Left renal pelvis (tissue), 4 donors: ENCODE measurements around the gene MIPOL1. TPM values are rescaled to one million over a fixed set of nuclear protein-coding genes. Genes with fewer than 3 reads are reported as not detected.
"Not testable (repeated sequence)": the region's sequence is repeated elsewhere in the genome, so short reads cannot be mapped to it uniquely, and the experiment has no call there.

Experiments
- DNase-seq, 4 donors: peaks; one replicate each; pipeline ENCODE4 v3.0.0-alpha.2; 2013; ENCODE audit warnings: low read depth in 4 of 4, low spot score in 3 of 4
- polyA plus RNA-seq, 4 donors: library from polyadenylated mRNA; unstranded; fragments of 120-200 nt; gene quantifications; one replicate each; pipeline ENCODE4 v1.2.1, GENCODE V29; 2013; ENCODE audit not compliant: insufficient read length in 4 of 4

The MIPOL1 gene
- polyA plus RNA-seq, 4 donors, result 6.3 to 14.2 (median 12.2) TPM

- DNase-seq, result no peak
These were observed 179.3 kb downstream of the MIPOL1 start for GRCh38 chr14:37376944-37377609.

- DNase-seq, result no peak
These were observed 187.3 kb downstream of the MIPOL1 start for GRCh38 chr14:37384870-37385596.

- DNase-seq, result not testable (repeated sequence)
These were observed 199.6 kb downstream of the MIPOL1 start for GRCh38 chr14:37397157-37397940.

DNA sequence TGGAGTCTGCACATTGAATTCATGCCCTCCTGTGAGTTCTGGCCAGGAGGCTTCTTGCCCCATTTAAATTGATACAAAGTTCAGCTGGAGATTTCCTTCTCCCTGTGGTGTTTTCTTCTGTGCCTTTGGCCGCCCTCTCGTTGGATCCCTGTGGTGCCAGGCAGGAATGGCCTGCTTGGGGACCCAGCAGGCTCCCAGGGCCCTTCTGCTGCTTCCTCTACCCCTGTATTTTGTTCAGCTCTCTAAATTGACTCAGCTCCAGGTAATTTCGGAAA lies 200.1 kb downstream of the MIPOL1 start:
- no peak for DNase-seq

- no peak for DNase-seq
These were observed 201.8 kb downstream of the MIPOL1 start for GRCh38 chr14:37399517-37399916.

DNA sequence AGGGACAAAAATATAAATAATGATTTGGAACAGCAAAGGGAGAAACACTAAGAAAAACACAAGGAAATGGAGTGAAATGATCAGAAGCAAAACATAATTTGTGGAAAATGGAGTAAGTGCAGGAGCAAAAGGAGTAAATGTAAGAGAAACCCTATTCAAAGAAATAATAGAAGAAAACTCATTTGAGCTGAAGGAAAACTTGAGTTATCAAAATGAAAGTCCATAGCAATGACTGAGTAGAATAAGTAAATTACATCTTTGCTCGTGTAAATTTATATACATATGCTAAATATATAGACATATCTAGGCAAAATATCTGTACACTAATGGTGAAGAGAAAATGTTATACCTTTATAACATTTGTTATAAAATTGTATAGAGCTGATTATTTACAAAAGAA lies 203.4 kb downstream of the MIPOL1 start:
- DNase-seq, result no peak

DNA sequence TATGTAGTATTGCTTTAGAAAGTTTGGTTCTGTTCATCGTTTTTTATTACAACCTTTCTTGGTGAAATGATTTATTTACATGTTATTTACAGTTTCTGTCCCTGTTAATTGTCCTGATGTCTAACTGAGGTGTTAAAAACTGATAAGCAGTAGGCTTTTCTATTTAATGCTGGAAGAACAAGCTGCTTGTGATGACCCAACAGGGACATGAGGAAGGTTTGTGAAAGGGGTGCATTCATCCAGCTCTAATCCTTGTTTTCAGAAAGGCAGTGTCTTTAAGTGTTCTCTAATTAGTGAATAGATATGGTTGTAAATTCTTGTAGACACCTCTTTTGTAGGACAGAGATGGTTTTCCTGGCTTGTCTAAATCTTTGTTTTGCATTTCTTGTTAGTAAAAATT lies 205.9 kb downstream of the MIPOL1 start:
- DNase-seq, result no peak

- no peak for DNase-seq
These were observed 208.4 kb downstream of the MIPOL1 start for GRCh38 chr14:37406095-37406494.

DNA sequence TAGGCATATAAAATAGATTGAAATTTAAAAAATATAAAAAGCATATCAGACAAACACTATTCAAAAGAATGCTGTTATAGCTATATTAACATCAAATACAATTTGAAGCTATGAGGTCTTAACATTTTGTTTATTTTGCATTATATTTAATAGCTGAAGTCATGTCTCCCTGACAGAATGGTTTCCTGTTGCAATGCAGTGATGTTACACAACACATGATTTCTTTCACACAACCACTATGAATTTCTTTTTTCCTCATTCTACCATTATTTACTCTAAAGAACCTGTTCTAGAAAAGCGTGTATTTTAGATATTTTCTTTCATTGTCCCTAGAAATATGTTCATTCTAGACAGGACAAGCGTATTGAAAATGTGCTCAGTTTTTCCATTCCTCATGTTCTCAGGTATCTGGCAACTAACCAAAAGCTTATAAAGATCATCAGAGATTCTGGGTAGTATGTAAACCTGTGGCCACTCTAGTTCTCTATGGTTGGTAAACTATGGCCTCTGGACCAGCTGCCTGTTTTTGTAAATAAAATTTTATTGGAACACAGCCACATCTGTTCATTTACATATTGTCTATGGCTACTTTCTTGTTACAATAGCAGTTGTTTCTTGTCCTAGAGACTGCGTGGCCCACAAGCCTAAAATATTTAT lies 213.5 kb downstream of the MIPOL1 start:
- no peak for DNase-seq

GRCh38 chr14:37413050-37413449 lies 215.3 kb downstream of the MIPOL1 start:
- no peak for DNase-seq

DNA sequence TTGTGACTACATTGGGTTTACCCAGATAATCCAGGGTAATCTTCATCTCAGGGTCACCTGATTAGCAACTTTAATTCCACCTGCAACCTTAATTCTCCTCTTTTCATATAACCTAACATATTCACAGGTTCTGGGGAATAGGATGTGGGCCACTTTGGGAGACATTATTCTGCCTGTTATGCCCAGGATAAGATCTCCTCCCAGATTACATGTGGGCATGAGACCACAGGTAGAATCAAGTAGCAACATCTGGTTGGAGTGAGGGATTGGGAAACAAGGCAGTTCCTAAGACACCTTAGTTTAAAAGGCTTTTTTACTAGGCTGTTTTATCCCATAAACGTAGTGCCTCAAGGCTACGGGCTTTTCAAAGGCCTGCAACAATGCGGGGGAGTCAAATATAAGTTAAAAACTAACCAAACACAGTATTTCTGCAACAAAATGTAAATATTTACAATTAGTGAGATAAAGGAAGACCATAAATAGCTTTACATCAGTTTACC lies 215.8 kb downstream of the MIPOL1 start:
- DNase-seq, result no peak

- DNase-seq, result no peak
These were observed 218.5 kb downstream of the MIPOL1 start for GRCh38 chr14:37416264-37416663.

DNA sequence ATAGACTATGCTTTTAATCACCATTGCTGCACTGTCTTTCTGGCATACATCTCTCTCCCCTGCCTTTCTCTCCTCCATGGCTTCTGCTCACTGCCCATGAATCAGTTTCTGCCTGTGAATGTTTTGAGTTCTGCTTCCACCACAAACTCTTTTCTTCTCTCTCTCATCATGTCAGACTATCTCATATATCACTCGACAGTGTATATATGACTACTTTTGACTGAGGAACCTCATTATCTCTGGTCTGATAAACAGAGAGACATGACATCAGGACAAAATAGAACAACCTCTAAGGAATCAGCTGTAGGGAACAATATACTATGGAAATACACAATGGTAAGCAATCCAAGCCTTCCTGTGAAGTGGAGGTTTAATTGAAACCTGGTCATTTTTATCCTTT lies 219.4 kb downstream of the MIPOL1 start:
- no peak for DNase-seq

DNA sequence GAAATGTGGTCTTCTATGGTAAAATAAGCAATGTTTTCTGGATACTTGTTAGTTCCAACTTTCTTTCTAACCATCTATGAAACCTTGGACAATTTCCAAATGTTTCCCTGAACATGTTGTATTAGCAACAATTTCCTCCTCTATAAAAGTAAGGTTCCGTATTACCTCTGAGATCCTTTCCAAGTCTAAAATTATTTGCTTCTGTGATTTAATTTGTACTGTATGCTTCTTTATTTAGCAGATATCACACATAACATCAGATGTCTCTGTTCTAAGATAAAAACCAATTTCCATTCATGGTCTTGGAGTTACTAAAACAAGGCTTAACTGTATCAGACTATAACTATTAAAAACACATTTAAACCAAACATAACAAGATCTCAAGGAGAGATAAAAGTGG lies 220.1 kb downstream of the MIPOL1 start:
- no peak for DNase-seq

DNA sequence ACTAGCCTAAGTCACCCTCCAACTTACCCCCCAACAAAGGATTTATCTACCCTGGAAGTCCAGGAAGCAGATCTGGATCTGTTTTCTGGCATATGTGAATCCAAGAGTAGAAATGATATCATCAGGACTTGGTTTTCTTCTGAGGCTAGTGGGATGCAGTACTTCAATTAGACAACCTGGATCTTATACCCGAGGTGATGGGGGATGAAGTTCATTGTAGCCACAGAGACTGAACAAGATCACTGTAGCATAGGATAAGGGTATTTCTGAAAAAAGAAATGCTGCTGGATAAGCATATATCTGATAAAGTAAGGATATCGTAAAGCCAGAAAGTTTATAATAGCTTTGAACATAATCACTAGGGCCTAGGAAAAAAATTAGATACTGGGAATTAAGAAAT lies 222.9 kb downstream of the MIPOL1 start:
- DNase-seq, result no peak

- no peak for DNase-seq
These were observed 224.6 kb downstream of the MIPOL1 start for GRCh38 chr14:37422319-37422718.

DNA sequence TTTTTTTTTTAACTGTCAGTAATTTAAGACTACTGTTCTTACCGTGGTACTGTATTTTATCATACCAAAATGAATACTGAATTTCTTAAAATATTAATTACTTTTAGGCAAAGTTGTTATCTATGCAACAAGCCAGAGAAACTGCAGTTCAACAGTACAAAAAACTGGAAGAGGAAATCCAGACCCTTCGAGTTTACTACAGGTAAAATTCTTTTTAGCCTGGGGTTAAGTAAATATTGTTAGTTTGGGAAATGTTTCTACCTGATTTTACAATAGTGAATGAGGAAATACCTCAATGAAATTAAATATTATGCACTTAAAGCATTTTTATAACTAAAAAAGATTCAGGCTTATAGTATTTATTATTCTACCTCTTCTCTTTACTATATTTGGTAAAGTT lies 225.0 kb downstream of the MIPOL1 start:
- no peak for DNase-seq

GRCh38 chr14:37428954-37429353 lies 231.2 kb downstream of the MIPOL1 start:
- no peak for DNase-seq

GRCh38 chr14:37429618-37430017 lies 231.9 kb downstream of the MIPOL1 start:
- DNase-seq, result no peak

DNA sequence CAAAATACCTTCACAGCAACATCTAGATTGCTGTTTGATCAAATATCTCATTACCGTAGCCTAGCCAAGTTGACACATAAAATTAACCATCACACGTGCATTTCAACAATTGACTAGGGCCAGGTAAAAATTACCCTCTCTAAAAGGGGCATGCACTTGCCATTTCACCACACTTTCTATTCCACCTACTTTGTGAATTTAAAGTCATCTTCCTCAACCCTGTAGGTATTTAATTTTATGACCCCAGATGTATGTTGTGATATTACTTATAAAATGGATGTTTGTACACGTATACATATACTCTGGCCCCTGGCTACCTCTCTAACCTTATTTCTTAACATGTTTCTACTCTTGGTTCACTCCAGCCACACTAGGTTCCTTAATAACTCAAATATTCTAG lies 237.1 kb downstream of the MIPOL1 start:
- DNase-seq, result no peak

DNA sequence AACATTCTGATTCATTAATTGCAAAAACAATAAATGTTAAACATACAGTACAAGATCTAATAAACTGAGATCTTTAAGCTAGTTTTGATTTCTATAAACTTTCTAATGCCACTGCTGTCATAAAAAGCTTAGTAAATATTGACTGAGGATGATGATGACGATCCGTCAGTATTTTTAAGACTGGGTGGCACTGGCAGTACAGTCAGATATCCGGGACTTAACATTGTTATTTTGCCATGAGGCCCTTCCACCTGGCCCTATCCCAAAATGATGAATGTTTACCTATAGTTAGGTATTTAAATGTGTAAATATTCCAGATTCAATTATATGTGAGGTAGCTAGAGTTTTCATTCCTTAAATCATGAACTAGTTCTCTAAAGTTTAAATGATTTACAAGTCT lies 238.8 kb downstream of the MIPOL1 start:
- DNase-seq, result no peak
